ENCODE data around the gene CEMP1.

Gene CEMP1

DNA sequence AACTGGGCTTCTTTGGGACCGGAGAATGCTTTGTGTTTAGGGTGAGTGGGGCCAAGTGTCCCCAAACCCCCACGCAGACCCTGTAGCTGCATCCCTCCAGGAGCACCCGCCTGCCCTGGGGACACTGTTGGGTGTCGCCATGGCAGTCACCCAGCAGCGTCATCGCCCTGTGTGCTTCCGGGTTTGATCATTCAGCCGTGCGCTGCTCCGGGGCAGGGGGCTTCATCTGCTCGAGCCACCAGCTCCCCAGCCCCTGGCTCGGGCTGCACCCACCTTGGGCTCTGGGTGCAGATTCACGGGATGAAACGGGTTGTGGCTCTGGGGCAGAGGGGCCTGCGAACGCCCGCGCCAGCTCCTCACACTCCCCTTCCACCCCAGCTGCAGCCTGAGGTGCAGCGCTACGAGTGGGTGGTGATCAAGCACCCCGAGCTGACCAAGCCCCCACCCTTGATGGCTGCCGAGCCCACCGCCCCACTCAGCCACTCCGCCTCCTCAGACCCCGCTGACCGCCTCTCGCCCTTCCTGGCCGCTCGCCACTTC is 31.2 kb downstream of the CEMP1 start:
- TF ChIP-seq, protein P1, sequence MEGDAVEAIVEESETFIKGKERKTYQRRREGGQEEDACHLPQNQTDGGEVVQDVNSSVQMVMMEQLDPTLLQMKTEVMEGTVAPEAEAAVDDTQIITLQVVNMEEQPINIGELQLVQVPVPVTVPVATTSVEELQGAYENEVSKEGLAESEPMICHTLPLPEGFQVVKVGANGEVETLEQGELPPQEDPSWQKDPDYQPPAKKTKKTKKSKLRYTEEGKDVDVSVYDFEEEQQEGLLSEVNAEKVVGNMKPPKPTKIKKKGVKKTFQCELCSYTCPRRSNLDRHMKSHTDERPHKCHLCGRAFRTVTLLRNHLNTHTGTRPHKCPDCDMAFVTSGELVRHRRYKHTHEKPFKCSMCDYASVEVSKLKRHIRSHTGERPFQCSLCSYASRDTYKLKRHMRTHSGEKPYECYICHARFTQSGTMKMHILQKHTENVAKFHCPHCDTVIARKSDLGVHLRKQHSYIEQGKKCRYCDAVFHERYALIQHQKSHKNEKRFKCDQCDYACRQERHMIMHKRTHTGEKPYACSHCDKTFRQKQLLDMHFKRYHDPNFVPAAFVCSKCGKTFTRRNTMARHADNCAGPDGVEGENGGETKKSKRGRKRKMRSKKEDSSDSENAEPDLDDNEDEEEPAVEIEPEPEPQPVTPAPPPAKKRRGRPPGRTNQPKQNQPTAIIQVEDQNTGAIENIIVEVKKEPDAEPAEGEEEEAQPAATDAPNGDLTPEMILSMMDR (conservative IDR thresholded peaks at IDR 0.05; ENCODE audit: low read depth, low read length), result no peak
- no peaks in the 10 kb centered on the region for H3K36me3 ChIP-seq (ENCODE audit: insufficient read depth)

DNA sequence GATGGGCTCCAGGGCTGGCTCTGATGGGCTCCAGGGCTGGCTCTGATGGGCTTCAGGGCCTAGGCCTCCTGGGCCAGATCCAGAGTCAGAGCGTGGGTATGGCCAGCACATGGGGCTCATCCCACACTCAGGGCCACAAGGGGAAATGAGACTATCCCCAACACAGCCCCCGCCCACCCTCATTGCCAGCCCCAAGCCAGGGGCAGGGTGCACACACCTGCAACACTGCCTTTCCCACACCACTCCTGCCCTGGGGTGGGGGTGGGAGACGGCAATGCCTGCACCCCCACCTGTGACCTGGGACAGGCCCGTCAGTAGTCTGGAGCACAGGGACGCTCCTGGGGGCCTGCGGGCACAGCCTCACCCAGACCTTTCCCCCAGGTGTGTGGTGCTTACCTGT is 31.8 kb downstream of the CEMP1 start:
- Histone ChIP-seq H3K27me3 (ENCODE audit: insufficient read depth, low read depth) (no peaks in the 10 kb centered on the region), H2AFZ (ENCODE audit: low read depth) (no peak overlapping the region), H3K4me1 (ENCODE audit: low read depth, poor library complexity, severe bottlenecking) (no peaks in the 10 kb centered on the region), H3K27ac (no peak overlapping the region), H3K4me3 (IDR thresholded peaks at IDR 0.05; ENCODE audit: insufficient read depth, low read depth, low read length) (no peak overlapping the region), H3K4me2 (no peak overlapping the region), H3K79me2 (ENCODE audit: insufficient read depth, low read depth) (no peaks in the 10 kb centered on the region), H4K20me1 (ENCODE audit: insufficient read depth) (no peaks in the 10 kb centered on the region), H3K36me3 (ENCODE audit: insufficient read depth) (no peaks in the 10 kb centered on the region), H3K9ac (no peak overlapping the region)
- TF ChIP-seq, protein P1 (conservative IDR thresholded peaks at IDR 0.05; ENCODE audit: low read depth, low read length), result no peak

More for the DNA sequence above, 31.2 kb downstream of the CEMP1 start:
- Histone ChIP-seq H3K4me2 (no peak overlapping the region), H3K79me2 (ENCODE audit: insufficient read depth, low read depth) (no peaks in the 10 kb centered on the region), H2AFZ (ENCODE audit: low read depth) (no peak overlapping the region), H4K20me1 (ENCODE audit: insufficient read depth) (no peaks in the 10 kb centered on the region), H3K9ac (no peak overlapping the region), H3K4me3 (IDR thresholded peaks at IDR 0.05; ENCODE audit: insufficient read depth, low read depth, low read length) (no peak overlapping the region), H3K4me1 (ENCODE audit: low read depth, poor library complexity, severe bottlenecking) (no peaks in the 10 kb centered on the region), H3K27ac (no peak overlapping the region), H3K27me3 (ENCODE audit: insufficient read depth, low read depth) (no peaks in the 10 kb centered on the region)

DNA sequence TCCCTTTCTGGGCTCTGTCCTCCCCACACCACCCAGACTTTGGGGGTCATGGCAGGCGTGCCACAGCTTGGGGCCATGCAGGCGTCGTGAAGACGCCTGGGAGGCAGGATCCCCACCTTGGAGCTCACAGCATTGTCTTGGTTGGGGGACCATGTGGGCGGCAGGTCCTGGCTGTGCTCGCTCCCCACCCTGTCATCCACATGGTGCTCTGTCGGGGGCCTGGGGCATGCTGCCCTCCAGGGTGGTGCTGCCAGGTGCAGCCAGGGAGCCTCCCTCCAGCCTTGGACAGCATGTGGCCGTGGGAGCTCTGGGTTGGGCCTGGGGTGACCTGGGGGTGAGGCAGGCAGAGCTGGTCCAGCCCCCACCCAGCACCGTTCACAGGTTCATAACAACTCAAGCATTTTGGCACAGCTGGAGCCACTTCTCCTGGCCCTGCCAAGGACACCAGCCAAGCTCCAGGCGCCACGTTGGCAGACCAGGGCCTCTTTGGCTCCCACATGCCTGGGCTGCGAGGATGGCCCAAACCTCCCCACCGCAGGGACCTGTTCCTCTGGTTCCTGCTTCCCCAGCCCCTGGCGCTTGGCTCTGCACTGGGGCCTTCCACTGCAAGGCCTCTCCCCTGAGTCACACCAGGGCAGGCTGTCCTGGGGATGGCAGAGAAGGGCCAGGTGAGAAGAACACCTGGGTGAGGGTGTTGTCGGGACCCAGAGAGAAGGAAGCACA is 32.5 kb downstream of the CEMP1 start:
- Histone ChIP-seq H4K20me1 (ENCODE audit: insufficient read depth) (no peaks in the 10 kb centered on the region), H3K36me3 (ENCODE audit: insufficient read depth) (no peaks in the 10 kb centered on the region), H3K4me1 (ENCODE audit: low read depth, poor library complexity, severe bottlenecking) (no peaks in the 10 kb centered on the region), H3K4me2 (no peak overlapping the region), H2AFZ (ENCODE audit: low read depth) (no peak overlapping the region), H3K4me3 (IDR thresholded peaks at IDR 0.05; ENCODE audit: insufficient read depth, low read depth, low read length) (no peak overlapping the region), H3K79me2 (ENCODE audit: insufficient read depth, low read depth) (no peaks in the 10 kb centered on the region), H3K27ac (no peak overlapping the region), H3K9ac (no peak overlapping the region), H3K27me3 (ENCODE audit: insufficient read depth, low read depth) (no peaks in the 10 kb centered on the region)
- TF ChIP-seq, protein P1 (conservative IDR thresholded peaks at IDR 0.05; ENCODE audit: low read depth, low read length), result no peak

DNA sequence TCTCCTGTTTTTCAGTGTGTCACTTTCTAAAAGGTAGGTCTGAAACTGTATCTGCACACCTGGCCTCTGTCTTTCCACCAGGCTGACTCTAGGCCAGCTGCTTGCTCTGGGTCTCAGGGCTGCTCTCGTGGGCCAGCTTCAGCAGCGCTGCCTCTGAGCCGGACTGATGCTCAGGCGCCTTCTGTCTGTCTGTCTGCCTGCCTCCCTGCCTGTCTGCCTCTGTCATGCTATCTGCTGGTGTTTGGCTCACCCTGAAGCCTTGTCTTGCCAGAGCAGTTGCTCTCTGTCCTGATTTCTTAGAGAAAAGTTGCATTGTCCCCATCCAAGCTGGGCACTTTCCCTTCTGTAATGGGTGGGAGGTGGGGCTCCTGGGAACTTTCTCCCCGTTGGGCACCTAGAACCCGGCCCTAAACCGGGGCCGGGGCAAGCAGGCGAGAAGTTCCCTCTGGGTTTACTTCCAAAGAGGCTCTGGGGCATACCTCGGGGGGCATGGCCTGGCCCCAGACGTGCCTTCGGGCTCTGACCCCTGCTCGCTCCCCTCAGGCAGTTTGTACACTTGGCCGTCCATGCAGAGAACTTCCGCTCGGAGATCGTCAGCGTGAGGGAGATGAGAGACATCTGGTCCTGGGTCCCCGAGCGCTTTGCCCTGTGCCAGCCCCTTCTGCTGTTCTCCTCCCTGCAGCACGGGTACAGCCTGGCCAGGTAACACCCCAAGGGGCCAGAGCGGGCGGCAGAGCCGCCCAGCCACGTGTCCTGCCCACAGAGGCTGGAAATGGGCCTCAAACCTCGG is 33.3 kb downstream of the CEMP1 start:
- TF ChIP-seq, protein P1 (conservative IDR thresholded peaks at IDR 0.05; ENCODE audit: low read depth, low read length), result no peak
- no peak overlapping the region for H3K4me2 ChIP-seq
- H3K4me1 ChIP-seq (ENCODE audit: low read depth, poor library complexity, severe bottlenecking), result no peaks in the 10 kb centered on the region
- H2AFZ ChIP-seq (ENCODE audit: low read depth), result no peak overlapping the region
- H3K36me3 ChIP-seq (ENCODE audit: insufficient read depth), result no peaks in the 10 kb centered on the region
- no peak overlapping the region for H3K4me3 ChIP-seq (IDR thresholded peaks at IDR 0.05; ENCODE audit: insufficient read depth, low read depth, low read length)
- no peaks in the 10 kb centered on the region for H3K79me2 ChIP-seq (ENCODE audit: insufficient read depth, low read depth)
- H3K27me3 ChIP-seq (ENCODE audit: insufficient read depth, low read depth), result no peaks in the 10 kb centered on the region
- no peaks in the 10 kb centered on the region for H4K20me1 ChIP-seq (ENCODE audit: insufficient read depth)
- H3K27ac ChIP-seq, result no peak overlapping the region; the same call in 1 of the 2 replicates
- no peak overlapping the region for H3K9ac ChIP-seq

Measured in KMS-11 (cell line).